Islet precursor cell (in vitro differentiated cells): ENCODE measurements around the gene LILRB3.
"Not testable (repeated sequence)": the region's sequence is repeated elsewhere in the genome, so short reads cannot be mapped to it uniquely, and the experiment has no call there.

ENCODE experiments used
- DNase-seq: peaks from one replicate; pipeline ENCODE4 v3.0.0-alpha.2; 2018

LILRB3 gene

DNA sequence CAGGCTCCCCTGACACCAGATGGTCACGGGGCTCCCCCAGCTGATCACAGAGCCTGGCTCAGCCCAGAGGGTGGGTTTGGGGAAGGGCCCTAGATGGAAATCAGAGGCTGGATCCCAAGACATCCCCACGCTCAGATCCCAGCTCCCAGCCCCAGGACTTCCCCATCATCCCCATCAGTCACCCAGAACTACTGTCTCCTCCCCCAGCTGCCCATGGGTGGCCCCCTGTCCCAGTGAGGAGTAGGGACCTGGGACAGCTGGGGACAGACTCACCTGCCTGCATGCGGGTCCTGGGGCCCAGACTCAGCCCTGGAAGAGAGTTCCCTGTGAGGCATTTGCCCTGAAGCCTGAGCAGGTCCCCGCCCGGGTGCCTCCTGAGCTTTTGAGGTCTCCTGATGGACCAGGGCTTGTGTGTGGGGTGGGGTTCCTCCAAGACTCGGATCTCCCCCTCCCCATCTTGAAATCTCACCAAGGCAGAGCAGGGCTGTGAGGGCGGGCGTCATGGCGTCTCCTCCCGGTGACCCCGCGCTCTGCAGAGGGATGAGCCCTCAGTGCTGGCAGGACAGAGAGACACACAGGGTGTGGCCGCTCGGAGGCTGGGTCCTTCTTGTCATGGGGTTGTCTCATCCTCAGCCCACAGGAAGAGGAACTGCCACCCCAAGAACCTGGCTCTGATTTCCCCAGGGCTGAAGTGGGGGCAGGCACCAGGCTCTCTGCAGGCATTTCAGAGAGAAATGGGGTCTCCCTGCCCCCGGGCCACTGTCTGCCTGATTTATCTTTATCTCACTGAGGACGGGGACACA is at the start of gene LILRB3:
LILRB3 (minus strand) TSS at position 534 of the 803 bp plus-strand sequence; CDS start at position 503, 31 bp downstream.
- not testable (repeated sequence) for DNase-seq

GRCh38 chr19:54272181-54272580 is 49.4 kb upstream of the LILRB3 start:
- DNase-seq = peak; percentile 40

DNA sequence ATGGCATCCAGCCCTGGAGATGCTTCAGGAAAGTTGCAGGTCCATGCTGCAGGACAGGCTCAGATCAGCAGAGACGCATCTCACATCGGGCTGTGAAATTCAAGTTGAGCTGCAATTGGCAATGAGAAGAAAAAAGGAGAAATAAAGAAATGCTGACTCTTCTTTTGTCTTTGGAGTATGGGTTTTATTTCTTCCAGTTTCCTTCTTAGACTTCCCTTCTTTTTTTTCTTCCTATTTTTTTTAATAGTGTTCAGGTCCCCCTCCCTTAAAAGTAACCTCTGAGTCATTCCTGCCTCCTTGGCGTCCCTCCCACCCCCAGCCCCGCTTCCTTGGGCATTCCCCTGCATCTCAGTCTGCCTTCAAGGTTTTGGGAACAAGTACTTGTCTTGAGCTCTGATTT is 48.8 kb upstream of the LILRB3 start:
- peak; percentile 4 for DNase-seq

GRCh38 chr19:54271106-54271505 is 48.3 kb upstream of the LILRB3 start:
- DNase-seq = peak; percentile 23

- DNase-seq = no peak
Measured at GRCh38 chr19:54268936-54269335, 46.1 kb upstream of the LILRB3 start.

- peak; percentile 94 for DNase-seq
Measured at GRCh38 chr19:54266133-54266532, 43.3 kb upstream of the LILRB3 start.

DNA sequence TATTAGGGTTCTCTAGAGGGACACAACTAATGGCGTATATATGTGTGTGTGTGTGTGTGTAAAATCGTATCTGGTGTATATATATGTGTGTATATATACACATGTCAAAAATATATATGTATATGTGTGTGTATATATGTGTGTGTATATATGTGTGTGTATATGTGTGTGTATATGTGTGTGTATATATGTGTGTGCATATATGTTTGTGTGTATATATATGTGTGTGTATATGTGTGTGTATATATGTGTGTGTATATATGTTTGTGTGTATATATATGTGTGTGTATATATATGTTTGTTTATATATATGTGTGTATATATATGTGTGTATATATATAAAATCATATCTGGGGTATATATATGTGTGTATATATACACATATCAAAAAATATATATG is 39.7 kb upstream of the LILRB3 start:
- no peak for DNase-seq

GRCh38 chr19:54262066-54262465 is 39.3 kb upstream of the LILRB3 start:
- DNase-seq = peak; percentile 38

DNA sequence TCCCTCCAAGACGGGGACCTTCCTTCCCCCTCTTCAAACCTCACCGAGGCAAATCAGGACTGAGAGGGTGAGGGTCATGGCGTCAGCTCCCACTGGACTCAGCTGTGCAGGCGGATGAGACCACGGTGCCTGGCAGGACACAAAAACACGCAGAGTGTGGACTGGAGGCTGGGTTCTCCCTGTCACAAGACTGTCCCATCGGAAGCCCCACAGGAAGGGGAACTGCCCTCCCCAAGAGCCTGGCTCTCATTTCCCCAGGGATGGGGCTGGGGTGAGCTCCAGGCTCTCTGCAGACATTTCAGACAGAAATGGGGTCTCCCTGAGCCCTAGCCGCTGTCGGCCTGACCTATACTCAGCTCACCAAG is 34.3 kb upstream of the LILRB3 start, which contains the start of gene LILRB5:
LILRB5 (minus strand) TSS at position 158 of the 365 bp plus-strand sequence; CDS start at position 78, 80 bp downstream.
- peak; percentile 44 for DNase-seq

GRCh38 chr19:54256250-54257115 is 33.7 kb upstream of the LILRB3 start:
- peak; percentile 45 for DNase-seq

DNA sequence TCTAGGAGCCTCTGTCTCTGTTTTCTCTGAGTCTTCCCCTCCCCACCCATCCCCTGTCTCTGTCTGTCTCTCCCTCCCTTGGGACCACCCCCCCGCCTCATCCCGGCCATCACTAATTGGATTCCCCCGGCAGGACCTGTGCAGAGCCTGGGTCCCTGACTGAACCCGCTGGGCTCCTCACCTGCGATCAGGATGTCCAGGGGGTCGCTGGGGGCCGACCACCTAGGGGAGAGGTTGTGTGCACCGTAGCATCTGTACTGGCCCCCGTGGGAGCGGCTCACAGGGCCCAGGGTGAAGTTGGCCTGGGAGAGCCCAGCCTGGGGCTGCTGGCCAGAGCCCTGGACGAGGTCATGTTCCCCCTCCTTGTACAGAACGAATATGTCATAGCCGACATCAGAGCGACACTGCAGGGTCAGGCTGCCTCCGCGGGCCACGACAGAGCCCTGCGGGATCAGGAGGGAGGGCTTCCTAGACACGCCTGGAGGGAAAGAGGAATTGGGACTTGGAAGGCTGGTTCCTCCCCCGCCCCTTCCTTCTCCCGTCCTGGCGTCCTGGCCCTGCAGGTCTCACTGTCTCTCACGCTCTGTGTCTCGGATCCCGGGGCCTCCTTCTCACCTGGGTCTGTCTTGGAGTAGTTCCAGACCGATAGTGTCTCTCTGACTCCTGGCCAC is 32.4 kb upstream of the LILRB3 start:
- DNase-seq = peak; percentile 59

DNA sequence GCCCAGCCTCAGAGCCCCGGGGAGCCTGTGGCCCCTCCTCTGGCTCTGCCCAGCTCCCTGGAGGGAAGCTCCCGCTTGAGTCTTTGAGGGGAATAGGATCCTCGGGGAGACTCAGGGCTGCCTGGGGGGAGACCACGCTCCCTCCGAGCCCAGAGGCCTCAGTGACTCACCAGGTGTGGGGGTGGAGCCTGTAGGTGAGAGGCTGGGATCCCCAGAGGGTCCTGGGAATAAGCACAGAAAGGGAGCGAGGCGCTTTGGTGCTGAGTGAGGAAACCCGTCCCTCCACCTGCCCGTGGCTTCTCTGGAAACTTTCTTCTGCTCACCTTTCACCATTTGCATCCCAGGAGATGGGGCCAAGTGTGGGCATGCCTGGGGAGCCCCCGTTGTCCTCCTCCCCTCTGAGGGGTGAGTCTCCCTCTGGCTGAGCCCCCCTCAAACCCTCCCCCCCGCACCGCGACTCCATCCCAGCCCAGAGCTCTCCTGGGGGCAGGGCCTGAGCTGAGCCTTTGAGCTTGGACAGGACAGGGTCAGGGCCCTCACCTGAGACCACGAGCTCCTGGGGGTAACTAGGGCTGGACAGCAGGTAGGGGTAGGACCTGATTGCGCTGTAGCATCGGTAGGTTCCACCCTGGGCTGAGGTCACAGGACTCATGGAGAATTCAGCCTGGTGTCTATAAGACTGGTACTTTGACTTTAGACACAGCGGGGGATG is 31.5 kb upstream of the LILRB3 start:
- DNase-seq = peak; percentile 48

- peak; percentile 49 for DNase-seq
Measured at GRCh38 chr19:54253331-54254194, 30.8 kb upstream of the LILRB3 start.

GRCh38 chr19:54252845-54253244 is 30.0 kb upstream of the LILRB3 start:
- peak; percentile 43 for DNase-seq

DNA sequence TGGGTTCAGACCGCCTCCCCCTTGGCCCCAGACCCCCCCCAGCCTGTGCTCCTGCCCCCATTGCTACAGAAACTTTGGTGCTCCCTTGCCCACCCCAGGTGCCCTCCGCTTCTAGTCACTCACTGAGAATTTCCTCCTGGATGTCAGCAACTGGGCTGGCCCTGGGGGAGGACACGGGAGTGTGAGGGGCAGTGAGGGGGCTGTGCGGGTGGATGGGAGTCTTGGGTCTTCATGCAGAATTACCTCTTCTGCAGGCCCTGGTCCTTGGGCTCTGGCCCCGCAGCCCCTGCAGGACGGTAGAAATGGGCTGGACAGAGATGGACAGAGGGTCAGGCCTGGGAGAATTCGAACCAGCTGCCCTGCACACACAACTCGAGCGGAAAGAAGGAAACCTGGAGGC is 29.4 kb upstream of the LILRB3 start:
- peak; percentile 43 for DNase-seq

DNA sequence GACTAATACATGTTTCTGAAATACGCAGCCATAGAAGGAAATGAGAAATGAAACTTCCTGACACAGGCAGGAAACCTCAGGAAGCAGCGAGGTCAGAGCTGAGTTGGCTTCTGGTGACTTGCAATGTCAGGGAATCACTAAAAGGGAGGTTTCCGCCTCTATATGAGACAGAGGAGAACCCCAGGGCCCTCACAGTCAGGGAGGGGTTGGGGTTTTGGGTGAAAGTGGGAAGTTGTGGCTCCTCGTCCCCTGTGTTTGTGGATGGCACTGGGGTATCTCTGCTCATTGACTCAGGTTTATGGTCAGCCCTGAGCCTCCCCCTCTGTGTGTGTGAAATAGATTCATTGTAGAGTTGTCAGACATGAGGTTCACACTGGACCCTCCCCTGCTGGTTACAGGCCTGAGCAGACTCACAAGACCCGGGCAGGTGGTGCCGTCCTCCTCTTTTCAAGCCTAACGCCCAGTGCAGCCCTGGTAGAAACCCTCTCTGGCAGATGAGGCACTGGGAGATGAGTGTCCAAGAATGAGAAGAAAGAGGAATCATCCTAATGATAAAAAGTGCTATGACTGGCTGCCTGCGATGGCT is 25.3 kb upstream of the LILRB3 start:
- DNase-seq = no peak

DNA sequence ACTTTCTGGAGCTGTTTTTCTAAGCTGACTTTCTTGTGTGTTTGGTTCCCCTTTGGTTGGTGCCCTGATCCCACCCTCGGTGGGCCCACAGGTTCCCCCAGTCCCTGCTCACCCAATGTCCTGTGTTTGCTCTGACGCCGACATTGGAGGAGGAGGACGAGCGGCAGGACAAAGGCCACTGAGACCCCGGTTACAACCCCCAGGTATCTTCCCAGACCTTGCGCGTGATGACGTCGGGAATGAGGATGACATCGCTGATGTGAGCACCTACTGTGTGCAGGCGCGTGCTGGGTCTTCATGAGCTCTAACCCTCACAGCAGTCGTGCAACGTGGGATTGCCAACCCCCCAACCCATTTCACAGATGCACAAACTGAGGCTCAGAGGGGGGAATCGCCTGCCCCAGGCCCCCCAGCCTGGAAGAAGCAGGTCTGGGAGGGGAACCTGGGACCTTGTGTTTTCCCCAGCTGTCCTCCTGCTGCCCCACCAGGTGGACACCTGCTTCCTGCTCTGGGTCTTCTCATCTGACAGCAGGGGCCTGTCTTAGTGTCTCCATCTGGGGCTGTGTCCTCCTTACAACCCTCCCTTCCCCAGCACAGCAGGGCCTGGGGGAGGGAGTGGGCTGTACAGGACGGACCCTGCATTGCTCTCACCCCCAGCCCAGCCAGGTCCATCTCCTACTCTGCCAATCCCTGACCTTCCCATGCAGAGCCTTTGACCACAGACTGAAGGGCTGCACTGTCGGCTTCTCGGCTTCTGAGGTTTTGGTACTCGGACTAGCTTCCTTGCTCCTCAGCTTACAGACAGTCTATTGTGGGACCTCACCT is 24.5 kb upstream of the LILRB3 start:
- DNase-seq = no peak

DNA sequence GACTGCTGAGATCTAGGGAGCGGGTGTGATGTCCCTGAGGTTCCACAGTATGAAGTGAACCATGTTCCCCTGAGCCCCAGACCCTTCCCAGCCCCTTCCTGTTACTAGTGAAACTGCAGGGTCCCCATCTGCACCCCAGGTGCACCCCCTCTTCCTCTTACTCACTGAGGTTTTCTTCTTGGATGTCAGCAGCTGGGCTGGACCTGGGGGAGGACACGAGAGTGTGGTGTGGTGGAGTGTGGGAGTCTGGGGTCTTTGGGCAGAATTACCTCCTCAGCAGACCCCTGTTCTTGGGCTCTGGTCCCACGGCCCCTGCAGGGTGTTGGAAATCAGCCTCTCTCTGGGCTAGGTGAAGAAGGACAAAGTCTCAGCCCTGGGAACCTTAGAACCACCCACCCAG is 23.1 kb upstream of the LILRB3 start:
- no peak for DNase-seq

GRCh38 chr19:54243809-54244208 is 21.0 kb upstream of the LILRB3 start:
- peak; percentile 17 for DNase-seq

GRCh38 chr19:54242646-54243045 is 19.8 kb upstream of the LILRB3 start, which contains the start of gene LILRA6:
TSS of gene LILRA6 (minus strand) at chr19:54242790.
- not testable (repeated sequence) for DNase-seq
